Measurements from ENCODE around the gene DGKG. TPM values are rescaled to one million over a fixed set of nuclear protein-coding genes. Genes with fewer than 3 reads are reported as not detected.

Gene DGKG
- total and polyA plus RNA-seq, 7 donors = 3.6 to 12.1 (median 8.0) TPM

DNA sequence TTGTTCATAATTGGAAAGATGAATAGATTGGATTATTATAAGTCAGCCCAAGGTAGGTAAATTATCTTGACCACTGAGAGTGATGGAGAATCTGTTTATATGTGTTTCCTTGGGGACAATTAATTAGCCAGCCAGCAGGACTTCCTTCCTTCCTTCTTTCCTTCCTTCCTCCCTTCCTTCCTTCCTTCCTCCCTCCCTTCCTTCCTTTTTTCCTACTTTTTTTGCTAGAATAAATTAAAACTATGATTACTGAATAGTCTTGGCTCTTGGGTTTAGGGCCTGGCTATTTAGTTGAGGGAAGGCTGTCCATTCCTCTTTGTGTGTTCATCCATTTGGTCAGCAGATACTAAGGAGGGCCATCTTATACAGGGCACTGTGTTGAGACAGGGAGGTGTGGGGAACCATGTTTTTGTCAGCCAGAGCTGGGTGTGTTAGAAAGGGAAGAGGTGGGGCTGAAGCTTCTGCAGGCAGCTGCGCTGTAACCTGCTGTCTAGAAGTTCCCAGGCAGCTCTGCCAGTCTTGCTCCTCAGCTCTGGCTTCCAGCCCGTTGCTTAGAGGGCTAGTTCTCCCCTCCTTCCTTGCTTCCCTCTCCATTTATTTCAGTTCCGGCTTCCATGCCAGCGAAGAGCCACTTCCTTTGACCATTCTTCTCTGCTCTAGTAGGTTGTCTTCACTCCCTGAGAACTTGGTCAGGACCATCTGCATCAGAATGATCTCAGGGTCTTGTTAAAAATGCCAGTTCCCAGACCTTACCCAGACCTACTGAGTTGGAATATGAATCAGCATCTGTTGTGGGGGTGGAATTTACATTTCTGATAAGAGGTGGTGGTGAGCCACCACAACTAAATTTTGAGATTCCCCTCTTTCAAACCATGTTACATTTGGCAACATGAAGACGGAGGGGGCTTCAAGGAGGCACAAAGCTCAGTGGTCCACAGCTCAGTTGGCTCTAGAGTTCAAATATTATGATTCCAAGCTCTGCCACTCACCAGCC lies 113.9 kb downstream of the DGKG start:
- no peaks in the 10 kb centered on the region for H3K9me3 ChIP-seq
- H3K4me3 ChIP-seq = no peak overlapping the region
- ATAC-seq (no peak), DNase-seq (no peak)
- intact Hi-C loops (cut with DNase I) = no loop called here
- 45 to 51% (median 48%) methylated on average over 5 of the region's 5 CpGs for WGBS, 3 donors
- H3K27ac ChIP-seq = no peak overlapping the region
- H3K27me3 ChIP-seq (ENCODE audit: insufficient read depth in 3 of 3, low read length in 2 of 3) = peaks cover 0 to 2% (median 0%) of the 10 kb centered on the region in 3 donors
- H3K4me1 ChIP-seq = peaks cover 2% of the 10 kb centered on the region
- no peaks in the 10 kb centered on the region for H3K36me3 ChIP-seq (ENCODE audit: insufficient read depth in 1 of 2, low read depth in 1 of 2)
- no peak for TF ChIP-seq CTCF (IDR thresholded peaks at IDR 0.05)

GRCh38 chr3:186246941-186247340 lies 115.1 kb downstream of the DGKG start:
- Histone ChIP-seq H3K36me3 (ENCODE audit: insufficient read depth in 1 of 2, low read depth in 1 of 2) (no peaks in the 10 kb centered on the region), H3K4me3 (no peak overlapping the region), H3K27ac (no peak overlapping the region), H3K4me1 (peaks cover 13% of the 10 kb centered on the region), H3K27me3 (ENCODE audit: insufficient read depth in 3 of 3, low read length in 2 of 3) (peaks cover 0 to 2% (median 0%) of the 10 kb centered on the region in 3 donors), H3K9me3 (no peaks in the 10 kb centered on the region)
- no peak for TF ChIP-seq CTCF (IDR thresholded peaks at IDR 0.05)
- intact Hi-C loops (cut with DNase I) = no loop called here
- DNase-seq (no peak), ATAC-seq (no peak)
- WGBS, 3 donors = 67 to 82% (median 68%) methylated on average over 2 of the region's 2 CpGs

- H3K27me3 ChIP-seq (ENCODE audit: insufficient read depth in 3 of 3, low read length in 2 of 3) = no peaks in the 10 kb centered on the region
- TF ChIP-seq CTCF (IDR thresholded peaks at IDR 0.05) = no peak
- no peaks in the 10 kb centered on the region for H3K36me3 ChIP-seq (ENCODE audit: insufficient read depth in 1 of 2, low read depth in 1 of 2)
- H3K4me3 ChIP-seq = no peak overlapping the region
- H3K27ac ChIP-seq = no peak overlapping the region
- H3K9me3 ChIP-seq = no peaks in the 10 kb centered on the region
- DNase-seq (no peak), ATAC-seq (no peak)
- intact Hi-C loops (cut with DNase I) = loop anchor here in 1 of 2 donors (5.0 kb wide), 1 partner anchor 262 kb away; no protein-coding TSS in a partner anchor
- 96 to 99% (median 97%) methylated on average over 6 of the region's 6 CpGs for WGBS, 3 donors
- peaks cover 29% of the 10 kb centered on the region for H3K4me1 ChIP-seq
Observed at GRCh38 chr3:186244016-186244415, 118.0 kb downstream of the DGKG start.

GRCh38 chr3:186241910-186242821 lies 119.9 kb downstream of the DGKG start:
- peak; percentile 58 for TF ChIP-seq CTCF (IDR thresholded peaks at IDR 0.05)
- peak; percentile 94 to 96 (median 95) for ATAC-seq
- H3K4me1 ChIP-seq = peaks cover 46% of the 10 kb centered on the region
- 5 to 8% (median 6%) methylated on average over 21 of the region's 21 CpGs for WGBS, 3 donors
- intact Hi-C loops (cut with DNase I) = loop anchor here (1.0 to 5.0 kb wide), 3 partner anchors 259 to 263 kb away; no protein-coding TSS in a partner anchor
- peak overlapping the region; percentile 90 for H3K27ac ChIP-seq
- peak overlapping the region; percentile 65 for H3K4me3 ChIP-seq
- no peaks in the 10 kb centered on the region for H3K9me3 ChIP-seq
- DNase-seq = peak; percentile 72 to 90
- no peaks in the 10 kb centered on the region for H3K36me3 ChIP-seq (ENCODE audit: insufficient read depth in 1 of 2, low read depth in 1 of 2)
- no peaks in the 10 kb centered on the region for H3K27me3 ChIP-seq (ENCODE audit: insufficient read depth in 3 of 3, low read length in 2 of 3)

Data from psoas muscle (tissue), 8 donors.